Hepatocyte (in vitro differentiated cells): Measurements from ENCODE around the gene CD74.

Experiments used
- EZH2 ChIP-seq: fragments of 200-600 bp; sonication (generic); IDR thresholded peaks from 2 replicates; pipeline ENCODE4 v1.6.1; 2016; ENCODE audit warnings: antibody characterized with exemption, mild to moderate bottlenecking, borderline replicate concordance
- TF ChIP-seq, protein P1 (sequence below): fragments of 200-600 bp; sonication (generic); IDR thresholded peaks from 2 replicates; pipeline ENCODE4 v1.5.1; 2016; ENCODE audit warnings: antibody characterized with exemption, mild to moderate bottlenecking; ENCODE audit not compliant: poor library complexity

DNA sequence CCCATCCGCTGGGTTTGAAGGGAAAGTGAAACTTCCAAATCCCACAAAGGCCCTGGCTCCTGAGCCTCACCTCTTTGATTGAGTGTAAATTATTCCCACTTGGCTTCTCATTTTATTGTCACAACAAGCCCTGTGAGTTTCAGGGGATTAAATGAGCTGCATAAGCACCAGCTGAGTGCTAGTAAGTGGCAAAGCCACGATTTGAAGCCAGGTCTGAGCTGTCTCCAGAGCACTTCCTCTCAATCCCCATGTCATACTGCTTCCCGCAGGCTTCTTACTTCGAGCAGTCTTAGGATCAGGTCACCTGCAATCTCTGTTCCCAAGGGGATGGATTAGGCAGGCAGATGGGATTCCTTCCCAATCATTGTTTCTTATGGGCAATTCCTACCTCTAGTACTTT is 18.9 kb upstream of the CD74 start:
- TF ChIP-seq, protein P1, sequence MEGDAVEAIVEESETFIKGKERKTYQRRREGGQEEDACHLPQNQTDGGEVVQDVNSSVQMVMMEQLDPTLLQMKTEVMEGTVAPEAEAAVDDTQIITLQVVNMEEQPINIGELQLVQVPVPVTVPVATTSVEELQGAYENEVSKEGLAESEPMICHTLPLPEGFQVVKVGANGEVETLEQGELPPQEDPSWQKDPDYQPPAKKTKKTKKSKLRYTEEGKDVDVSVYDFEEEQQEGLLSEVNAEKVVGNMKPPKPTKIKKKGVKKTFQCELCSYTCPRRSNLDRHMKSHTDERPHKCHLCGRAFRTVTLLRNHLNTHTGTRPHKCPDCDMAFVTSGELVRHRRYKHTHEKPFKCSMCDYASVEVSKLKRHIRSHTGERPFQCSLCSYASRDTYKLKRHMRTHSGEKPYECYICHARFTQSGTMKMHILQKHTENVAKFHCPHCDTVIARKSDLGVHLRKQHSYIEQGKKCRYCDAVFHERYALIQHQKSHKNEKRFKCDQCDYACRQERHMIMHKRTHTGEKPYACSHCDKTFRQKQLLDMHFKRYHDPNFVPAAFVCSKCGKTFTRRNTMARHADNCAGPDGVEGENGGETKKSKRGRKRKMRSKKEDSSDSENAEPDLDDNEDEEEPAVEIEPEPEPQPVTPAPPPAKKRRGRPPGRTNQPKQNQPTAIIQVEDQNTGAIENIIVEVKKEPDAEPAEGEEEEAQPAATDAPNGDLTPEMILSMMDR = no peak
- no peak for TF ChIP-seq EZH2
